H1 (cell line): ENCODE data around the gene UBTD2. TPM values are rescaled to one million over a fixed set of nuclear protein-coding genes. Genes with fewer than 3 reads are reported as not detected.

ENCODE experiments used
- CTCF ChIA-PET: fragments of 300-600 bp; sonication (Branson Sonifier 250); formaldehyde crosslinking; loops from one replicate; lab custom pipeline; 2021; ENCODE audit not compliant: partially characterized antibody; lab: Charles Lee
- POLR2A ChIA-PET: fragments of 300-600 bp; sonication (Branson Sonifier 250); formaldehyde crosslinking; loops from one replicate; lab custom pipeline; 2021; ENCODE audit warnings: inconsistent platforms; ENCODE audit not compliant: partially characterized antibody; lab: Charles Lee
- DNase-seq, 2 experiments: peaks; one replicate each; pipeline versions ENCODE4 v3.0.0 to v3.0.0-alpha.2; 2010 to 2022; ENCODE audit warnings: low spot score in 2 of 2, low read depth in 1 of 2, mixed read lengths in 1 of 2
- FAIRE-seq: peaks from 2 replicates; lab custom pipeline; 2011; peaks lifted over from hg19 to GRCh38; lab: Jason Lieb, UNC
- H2AFZ ChIP-seq: 2 replicates; pipeline ENCODE4 v1.8.1; 2012; ENCODE audit warnings: low read length, inconsistent platforms
- H2AK5ac ChIP-seq: 2 replicates; pipeline ENCODE4 v1.6.1; 2013; ENCODE audit warnings: low read depth, low read length
- H2BK120ac ChIP-seq: replicated peaks from 2 replicates; pipeline ENCODE3; 2013; ENCODE audit warnings: low read depth, low read length, inconsistent platforms
- H2BK12ac ChIP-seq: 2 replicates; pipeline ENCODE4 v1.6.1; 2013; ENCODE audit warnings: low read depth, low read length
- H2BK15ac ChIP-seq: 2 replicates; pipeline ENCODE4 v1.6.1; 2013; ENCODE audit warnings: low read length
- H2BK20ac ChIP-seq: 2 replicates; pipeline ENCODE4 v1.6.1; 2013; ENCODE audit warnings: low read length
- H2BK5ac ChIP-seq: 2 replicates; pipeline ENCODE4 v1.6.1; 2013; ENCODE audit warnings: low read depth, low read length
- H3K14ac ChIP-seq: 2 replicates; pipeline ENCODE4 v1.6.1; 2013; ENCODE audit warnings: inconsistent platforms; ENCODE audit not compliant: insufficient read length
- H3K18ac ChIP-seq: 2 replicates; pipeline ENCODE4 v1.6.1; 2013; ENCODE audit warnings: low read length; ENCODE audit errors: extremely low read depth
- H3K23ac ChIP-seq: 2 replicates; pipeline ENCODE4 v1.6.1; 2013; ENCODE audit warnings: inconsistent platforms; ENCODE audit not compliant: insufficient read length
- H3K23me2 ChIP-seq: 2 replicates; pipeline ENCODE4 v1.6.1; 2013; ENCODE audit warnings: low read depth, low read length
- H3K27ac ChIP-seq: 2 replicates; pipeline ENCODE4 v1.6.1; 2011; ENCODE audit warnings: low read depth, low read length, inconsistent platforms
- H3K27me3 ChIP-seq, 4 experiments: replicated peaks in 1 of 4; 1 replicate in 1 of 4; 2 replicates in 3 of 4; pipeline versions ENCODE4 v1.6.1 to v1.8.1; 2011 to 2013; ENCODE audit warnings: low read length in 3 of 4, mild to moderate bottlenecking in 3 of 4, inconsistent platforms in 2 of 4, mixed read lengths in 2 of 4, moderate library complexity in 1 of 4; ENCODE audit not compliant: control insufficient read depth in 3 of 4, insufficient read depth in 3 of 4; ENCODE audit errors: extremely low read depth in 1 of 4
- H3K36me3 ChIP-seq, 4 experiments: 2 replicates each; pipeline versions ENCODE4 v1.6.1 to v1.8.1; 2011 to 2013; ENCODE audit warnings: mild to moderate bottlenecking in 4 of 4, low read length in 3 of 4, moderate library complexity in 2 of 4, control low read depth in 1 of 4, inconsistent platforms in 1 of 4; ENCODE audit not compliant: insufficient read depth in 4 of 4, control insufficient read depth in 2 of 4
- H3K4ac ChIP-seq: replicated peaks from 2 replicates; pipeline ENCODE3; 2013; ENCODE audit warnings: low read length, low read depth, mixed read lengths, inconsistent platforms; ENCODE audit not compliant: insufficient read length
- H3K4me1 ChIP-seq, 4 experiments: replicated peaks in 1 of 4; 1 replicate in 1 of 4; 2 replicates in 3 of 4; pipeline versions ENCODE4 v1.6.1 to v1.8.1; 2011 to 2013; ENCODE audit warnings: low read length in 3 of 4, inconsistent platforms in 2 of 4, mixed read lengths in 1 of 4; ENCODE audit not compliant: insufficient read depth in 4 of 4, control insufficient read depth in 3 of 4
- H3K4me2 ChIP-seq, 2 experiments: 2 replicates each; pipeline versions ENCODE4 v1.6.1 to v1.8.1; 2011 to 2013; ENCODE audit warnings: low read depth in 2 of 2, low read length in 2 of 2, control low read depth in 1 of 2, inconsistent platforms in 1 of 2, mild to moderate bottlenecking in 1 of 2; ENCODE audit not compliant: insufficient read depth in 1 of 2
- H3K4me3 ChIP-seq, 4 experiments: fragments of 200-600, 300-600 bp in 1 of 4; sonication (generic), shearing (Covaris generic), sonication (Bioruptor Twin) in 1 of 4; 2 replicates each; pipeline versions ENCODE4 v1.5.1 to v1.8.1; 2011 to 2016; ENCODE audit warnings: low read length in 4 of 4, low read depth in 3 of 4, control low read depth in 2 of 4, inconsistent platforms in 2 of 4, mild to moderate bottlenecking in 2 of 4, mixed read lengths in 1 of 4, moderate library complexity in 1 of 4; ENCODE audit not compliant: insufficient read depth in 2 of 4; ENCODE audit errors: extremely low read depth in 1 of 4
- H3K56ac ChIP-seq: replicated peaks from 2 replicates; pipeline ENCODE3; 2013; ENCODE audit warnings: low read depth, mild to moderate bottlenecking, mixed read lengths, low read length, inconsistent platforms; ENCODE audit not compliant: insufficient read length
- H3K79me1 ChIP-seq: 2 replicates; pipeline ENCODE4 v1.6.1; 2013; ENCODE audit warnings: low read depth, low read length, control low read depth
- H3K79me2 ChIP-seq, 2 experiments: 2 replicates each; pipeline versions ENCODE4 v1.6.1 to v1.8.1; 2012 to 2013; ENCODE audit warnings: low read length in 2 of 2, mild to moderate bottlenecking in 2 of 2, inconsistent platforms in 1 of 2; ENCODE audit not compliant: insufficient read depth in 2 of 2, control insufficient read depth in 1 of 2
- H3K9ac ChIP-seq, 4 experiments: replicated peaks in 1 of 4; 1 replicate in 1 of 4; 2 replicates in 3 of 4; pipeline versions ENCODE4 v1.6.1 to v1.8.1; 2011 to 2013; ENCODE audit warnings: low read depth in 3 of 4, low read length in 3 of 4, control low read depth in 2 of 4, mild to moderate bottlenecking in 2 of 4, moderate library complexity in 2 of 4, inconsistent platforms in 1 of 4; ENCODE audit errors: extremely low read depth in 1 of 4
- H3K9me3 ChIP-seq, 2 experiments: 2 replicates each; pipeline versions ENCODE4 v1.6.1 to v1.8.1; 2012 to 2013; ENCODE audit warnings: mild to moderate bottlenecking in 2 of 2, moderate library complexity in 2 of 2, control low read depth in 1 of 2, inconsistent platforms in 1 of 2, low read depth in 1 of 2, low read length in 1 of 2, mixed read lengths in 1 of 2; ENCODE audit not compliant: insufficient read depth in 2 of 2
- H4K20me1 ChIP-seq, 2 experiments: replicated peaks in 1 of 2; 2 replicates each; pipeline versions ENCODE3 to v1.8.1; 2011 to 2013; ENCODE audit warnings: inconsistent platforms in 2 of 2, low read length in 2 of 2, mild to moderate bottlenecking in 1 of 2; ENCODE audit not compliant: insufficient read depth in 2 of 2, control insufficient read depth in 1 of 2
- H4K5ac ChIP-seq: 2 replicates; pipeline ENCODE4 v1.6.1; 2013; ENCODE audit warnings: low read length, low read depth, mixed read lengths, inconsistent platforms; ENCODE audit not compliant: insufficient read length
- H4K8ac ChIP-seq: 2 replicates; pipeline ENCODE4 v1.8.0; 2013; ENCODE audit warnings: mild to moderate bottlenecking, moderate library complexity, low read length, inconsistent platforms; ENCODE audit not compliant: insufficient read depth; ENCODE audit errors: extremely low read depth
- H4K91ac ChIP-seq: replicated peaks from 2 replicates; pipeline ENCODE3; 2013; ENCODE audit warnings: low read length, mixed read lengths, inconsistent platforms; ENCODE audit not compliant: insufficient read length
- KDM1A ChIP-seq: fragments of 200-600, 300-600 bp; sonication (generic); IDR thresholded peaks from 2 replicates; pipeline ENCODE4 v1.7.1; 2016; ENCODE audit warnings: mild to moderate bottlenecking, low read length, borderline replicate concordance
- SAP30 ChIP-seq: fragments of 300-600 bp; sonication (generic); IDR thresholded peaks from 2 replicates; pipeline ENCODE4 v1.7.1; 2012; ENCODE audit warnings: low read length, moderate library complexity, mild to moderate bottlenecking, inconsistent platforms; ENCODE audit not compliant: insufficient read depth, insufficient replicate concordance
- SIN3A ChIP-seq, 2 experiments: IDR thresholded peaks in 1 of 2; conservative IDR thresholded peaks in 1 of 2; 2 replicates each; pipeline ENCODE4 v1.6.1; 2011 to 2012; ENCODE audit warnings: low read length in 2 of 2, improper control_type of control experiment in 1 of 2, low read depth in 1 of 2, mild to moderate bottlenecking in 1 of 2
- WGBS, 2 experiments: shearing (Covaris generic) in 1 of 2; methylation state at CpG; one replicate each; pipeline versions ENCODE4 v1.1.6 to v1.1.7; 2013 to 2015; ENCODE audit warnings: low lambda C conversion rate in 2 of 2, mixed read lengths in 2 of 2, inconsistent platforms in 1 of 2, low coverage in 1 of 2, missing lambda C conversion rate in 1 of 2; ENCODE audit not compliant: insufficient replicate concordance in 2 of 2, insufficient coverage in 1 of 2, insufficient read length in 1 of 2; ENCODE audit errors: extremely low coverage in 1 of 2, missing lambda C conversion rate in 1 of 2; 5-methylcytosine and 5-hydroxymethylcytosine counted together
- polyA plus RNA-seq, 7 experiments: library from polyadenylated mRNA; depleted of rRNA in 3 of 7; stranded (reverse) in 5 of 7; unstranded in 2 of 7; fragments of >200 nt in 5 of 7; fragments of 200-250 nt in 2 of 7; gene quantifications; 1 replicate in 5 of 7; 2 replicates in 1 of 7; 4 replicates in 1 of 7; pipeline versions ENCODE4 v1.2.1 to v1.2.3, GENCODE V29; 2011 to 2013; ENCODE audit warnings: missing spikeins in 2 of 7, mixed read lengths in 2 of 7
- total RNA-seq: library from RNA; stranded (reverse); fragmentation: NEBNext Ultra II Directional; extraction: Animal tissue kit (Norgen Biotek cat#: 25700); gene quantifications from 2 replicates; pipeline ENCODE4 v1.2.1, GENCODE V29; 2021

Gene UBTD2
- total and polyA plus RNA-seq, 2 of the 8 experiments (the other 6 are each of a cell fraction or from before 2014, with no cell fraction given): 14.5 to 39.2 TPM

DNA sequence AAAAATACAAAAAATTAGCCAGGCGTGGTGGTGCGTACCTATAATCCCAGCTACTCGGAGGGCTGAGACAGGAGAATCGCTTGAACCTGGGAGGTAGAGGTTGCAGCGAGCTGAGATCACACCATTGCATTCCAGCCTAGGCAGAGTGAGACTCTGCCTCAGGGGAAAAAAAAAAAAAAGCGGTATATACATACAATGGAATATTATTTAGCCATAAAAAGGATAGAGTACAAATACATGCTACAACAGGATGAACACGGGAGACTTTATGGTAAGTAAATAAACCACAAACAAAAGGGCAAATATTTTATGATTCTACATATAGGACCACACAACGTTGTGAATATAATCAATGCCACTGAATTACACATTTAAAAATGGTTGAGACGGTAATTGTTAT, 5.2 kb downstream of the UBTD2 start:
- Histone ChIP-seq H3K79me1 (peaks cover 2% of the 10 kb centered on the region; the same call in 1 of the 2 replicates), H4K8ac (no peak overlapping the region), H2AFZ (no peak overlapping the region), H4K20me1 (peaks cover 8 to 20% of the 10 kb centered on the region in 2 experiments), H3K4ac (no peak overlapping the region), H3K56ac (no peak overlapping the region), H3K4me2 (no peak overlapping the region), H3K27me3 (no peaks in the 10 kb centered on the region), H3K79me2 (peaks cover 50 to 95% of the 10 kb centered on the region in 2 experiments), H2BK20ac (no peak overlapping the region), H4K5ac (no peak overlapping the region), H3K23me2 (no peaks in the 10 kb centered on the region), H2BK120ac (no peak overlapping the region), H3K18ac (no peak overlapping the region), H3K9me3 (no peaks in the 10 kb centered on the region), H3K36me3 (no peaks in the 10 kb centered on the region), H3K4me3 (no peak overlapping the region), H2AK5ac (no peak overlapping the region), H2BK15ac (no peak overlapping the region), H2BK12ac (no peak overlapping the region), H3K27ac (no peak overlapping the region), H3K23ac (no peak overlapping the region), H3K9ac (no peak overlapping the region), H4K91ac (no peak overlapping the region), H3K4me1 (peaks cover 0 to 8% (median 0%) of the 10 kb centered on the region in 4 experiments; a peak in 4 of 7 replicates), H3K14ac (no peak overlapping the region), H2BK5ac (no peak overlapping the region)
- CTCF ChIA-PET: interaction anchor here (0.6 to 0.7 kb wide), 4 partner anchors 9 to 1365 kb away, joined by 3 to 4 read pairs (median 3); no protein-coding TSS in a partner anchor
- POLR2A ChIA-PET: interaction anchor here (0.8 to 1.2 kb wide), 2 partner anchors 12 to 208 kb away, joined by 3 to 5 read pairs; no protein-coding TSS in a partner anchor
- FAIRE-seq: no peak
- 94% methylated on average over 9 of the region's 9 CpGs; no CpG with 5 or more reads in 1 of the 2 experiments for WGBS, 2 experiments
- no peak for DNase-seq
- TF ChIP-seq SAP30 (no peak), KDM1A (no peak), SIN3A (conservative IDR thresholded peaks at IDR 0.05 in 1 of 2, IDR thresholded peaks at IDR 0.05 in 1 of 2; ENCODE audit: low read depth in 1 of 2, low read length in 2 of 2) (no peak)
